ENCODE data around the gene STX4.
"Not testable (repeated sequence)": the region's sequence is repeated elsewhere in the genome, so short reads cannot be mapped to it uniquely, and the experiment has no call there.

GRCh38 chr16:31013292-31013691 is 20.1 kb upstream of the STX4 start:
- TF ChIP-seq CTCF (conservative IDR thresholded peaks at IDR 0.05; ENCODE audit: low read length); EZH2phosphoT487 (IDR thresholded peaks at IDR 0.05; ENCODE audit: borderline replicate concordance): not testable (repeated sequence)
